K562 (cell line): Measurements from ENCODE around the gene COX14. TPM values are rescaled to one million over a fixed set of nuclear protein-coding genes. Genes with fewer than 3 reads are reported as not detected.

Experiments
- ATAC-seq: fragments of 200-7000 bp; cut with Tn5 transposase; 3 replicates; pipeline ENCODE4 v1.9.1; 2020; ENCODE audit warnings: moderate library complexity
- BruUV-seq: library from RNA; stranded (reverse); fragments of 400-500 nt; replicated peaks from 2 replicates; lab custom pipeline; 2021; lab: Mats Ljungman, UMichigan
- CTCF ChIA-PET: fragments of 300-600 bp; formaldehyde crosslinking; extraction: SDS; loops from one replicate; lab custom pipeline; 2021; ENCODE audit warnings: low intra/inter-chr PET ratio; lab: Yijun Ruan, JAX
- POLR2A ChIA-PET: fragments of 300-600, 350-650 bp; sonication (Branson Sonifier 250); formaldehyde crosslinking; extraction: SDS; loops from one replicate; lab custom pipeline; 2021; ENCODE audit warnings: antibody characterized with exemption, inconsistent platforms; lab: Yijun Ruan, JAX
- DNase-seq, 4 experiments: peaks; one replicate each; pipeline versions ENCODE4 v3.0.0 to v3.0.0-alpha.2; 2011 to 2018; ENCODE audit warnings: low spot score in 3 of 4, mixed read lengths in 3 of 4; ENCODE audit errors: extremely low read depth in 1 of 4
- FAIRE-seq: peaks from 2 replicates; lab custom pipeline; 2011; peaks lifted over from hg19 to GRCh38; lab: Jason Lieb, UNC
- H2AFZ ChIP-seq: 2 replicates; pipeline ENCODE4 v1.6.0; 2011; ENCODE audit warnings: low read depth, low read length, control low read depth, inconsistent platforms
- H3K27ac ChIP-seq: fragments of 200-600 bp; 3 replicates; pipeline ENCODE4 v1.8.0; 2011; ENCODE audit warnings: low read depth, mild to moderate bottlenecking, control low read depth, inconsistent platforms, low read length, moderate library complexity, mixed read lengths; ENCODE audit errors: extremely low read depth
- H3K27me3 ChIP-seq, 2 experiments: fragments of 300-600 bp in 1 of 2; 2 replicates in 1 of 2; 3 replicates in 1 of 2; pipeline versions ENCODE4 v1.6.0 to v1.8.0; 2011; ENCODE audit warnings: inconsistent platforms in 2 of 2, low read length in 2 of 2, mild to moderate bottlenecking in 1 of 2, mixed read lengths in 1 of 2, moderate library complexity in 1 of 2; ENCODE audit not compliant: control insufficient read depth in 2 of 2, insufficient read depth in 2 of 2
- H3K36me3 ChIP-seq: fragments of 300-600 bp; 3 replicates; pipeline ENCODE4 v1.8.0; 2011; ENCODE audit warnings: mild to moderate bottlenecking, low read length, inconsistent platforms; ENCODE audit not compliant: control insufficient read depth, insufficient read depth
- H3K4me1 ChIP-seq, 2 experiments: fragments of 200-600 bp in 1 of 2; replicated peaks in 1 of 2; 2 replicates in 1 of 2; 3 replicates in 1 of 2; pipeline versions ENCODE4 v1.5.1 to v1.8.0; 2011; ENCODE audit warnings: inconsistent platforms in 2 of 2, low read length in 2 of 2, mild to moderate bottlenecking in 1 of 2, mixed read lengths in 1 of 2, moderate library complexity in 1 of 2; ENCODE audit not compliant: control insufficient read depth in 2 of 2, insufficient read depth in 2 of 2
- H3K4me2 ChIP-seq: 2 replicates; pipeline ENCODE4 v1.6.1; 2011; ENCODE audit warnings: low read length, control low read depth, inconsistent platforms, mixed read lengths; ENCODE audit not compliant: insufficient read depth
- H3K4me3 ChIP-seq: fragments of 200-600 bp; sonication (generic), shearing (Covaris generic); 2 replicates; pipeline ENCODE4 v1.5.1; 2016; ENCODE audit warnings: control low read depth, inconsistent platforms
- H3K79me2 ChIP-seq: fragments of 200-600 bp; 3 replicates; pipeline ENCODE4 v1.8.0; 2011; ENCODE audit warnings: low read length, inconsistent platforms; ENCODE audit not compliant: control insufficient read depth, insufficient read depth
- H3K9ac ChIP-seq, 2 experiments: 2 replicates each; pipeline versions ENCODE4 v1.6.0 to v1.6.1; 2011; ENCODE audit warnings: low read depth in 2 of 2, low read length in 2 of 2, control low read depth in 1 of 2, inconsistent platforms in 1 of 2, mild to moderate bottlenecking in 1 of 2, mixed read lengths in 1 of 2; ENCODE audit not compliant: insufficient read depth in 1 of 2
- H3K9me1 ChIP-seq: one replicate; pipeline ENCODE4 v1.6.0; 2011; ENCODE audit warnings: inconsistent platforms, mild to moderate bottlenecking, low read length, moderate library complexity; ENCODE audit not compliant: control insufficient read depth, insufficient read depth
- H3K9me3 ChIP-seq: replicated peaks from 2 replicates; pipeline ENCODE4 v1.5.1; 2011; ENCODE audit warnings: low read depth, low read length, inconsistent platforms; ENCODE audit not compliant: control insufficient read depth, insufficient read depth
- H4K20me1 ChIP-seq: replicated peaks from 2 replicates; pipeline ENCODE4 v1.6.1; 2011; ENCODE audit warnings: low read length, inconsistent platforms, mixed read lengths; ENCODE audit not compliant: control insufficient read depth, insufficient read depth
- HLTF ChIP-seq: fragments of 450-650 bp; IDR thresholded peaks from 2 replicates; pipeline ENCODE4 v1.6.1; 2016
- KLF10 ChIP-seq: fragments of 250-450 bp; sonication (Bioruptor Pico); IDR thresholded peaks from 2 replicates; pipeline ENCODE4 v1.6.1; 2021; ENCODE audit warnings: matching md5 sums
- PHTF2 ChIP-seq: fragments of 250-450 bp; sonication (Bioruptor Pico); IDR thresholded peaks from 2 replicates; pipeline ENCODE4 v1.5.0; 2021; ENCODE audit warnings: mild to moderate bottlenecking
- RBFOX2 ChIP-seq: fragments of 200-400 bp; formaldehyde crosslinking; IDR thresholded peaks from 2 replicates; pipeline ENCODE4 v1.6.1; 2017; ENCODE audit warnings: low read depth, mild to moderate bottlenecking, low read length, moderate library complexity
- RFX7 ChIP-seq: fragments of 250-450 bp; sonication (Bioruptor Pico); IDR thresholded peaks from 2 replicates; pipeline ENCODE4 v1.5.1; 2021; ENCODE audit warnings: mild to moderate bottlenecking
- SETDB1 ChIP-seq: IDR thresholded peaks from one replicate; pipeline ENCODE4 v1.6.1; 2012; ENCODE audit warnings: low read length, control low read depth, inconsistent platforms
- SOX6 ChIP-seq: fragments of 450-650 bp; IDR thresholded peaks from 2 replicates; pipeline ENCODE4 v1.6.1; 2014; ENCODE audit warnings: mild to moderate bottlenecking
- TAF1 ChIP-seq: IDR thresholded peaks from 2 replicates; pipeline ENCODE4 v1.6.1; 2011; ENCODE audit warnings: mild to moderate bottlenecking, low read length, moderate library complexity; ENCODE audit not compliant: insufficient read depth, control insufficient read depth, severe bottlenecking; ENCODE audit errors: extremely low read depth
- UBTF ChIP-seq, 2 experiments: IDR thresholded peaks; 2 replicates each; pipeline ENCODE4 v1.6.1; 2012; ENCODE audit warnings: improper control_type of control experiment in 2 of 2, low read depth in 2 of 2, low read length in 2 of 2, borderline replicate concordance in 1 of 2
- XRCC5 ChIP-seq: fragments of 200-400 bp; formaldehyde crosslinking; IDR thresholded peaks from 2 replicates; pipeline ENCODE4 v1.6.1; 2017; ENCODE audit warnings: low read depth, mild to moderate bottlenecking, low read length
- ZKSCAN1 ChIP-seq: fragments of 150-350 bp; IDR thresholded peaks from 2 replicates; pipeline ENCODE4 v1.6.1; 2016; ENCODE audit warnings: low read depth, low read length
- ZNF134 ChIP-seq: fragments of 250-450 bp; sonication (Bioruptor Pico); conservative IDR thresholded peaks from 2 replicates; pipeline ENCODE4 v1.4.0; 2020
- ZNF140 ChIP-seq: fragments of 250-450 bp; sonication (Bioruptor Pico); IDR thresholded peaks from 2 replicates; pipeline ENCODE4 v1.8.0; 2021; ENCODE audit warnings: moderate library complexity, mild to moderate bottlenecking, inconsistent platforms
- ZNF239 ChIP-seq: fragments of 250-450 bp; sonication (Bioruptor Pico); IDR thresholded peaks from 2 replicates; pipeline ENCODE4 v1.4.0; 2020; ENCODE audit warnings: mild to moderate bottlenecking
- ZNF384 ChIP-seq: IDR thresholded peaks from 2 replicates; pipeline ENCODE4 v1.6.1; 2012; ENCODE audit warnings: low read depth, low read length, improper control_type of control experiment
- ZNF518B ChIP-seq: fragments of 250-450 bp; sonication (Bioruptor Pico); IDR thresholded peaks from 2 replicates; pipeline ENCODE4 v1.5.0; 2021; ENCODE audit warnings: mild to moderate bottlenecking, moderate library complexity
- WGBS: fragments of 100-300 bp; shearing (Covaris generic); methylation state at CpG from one replicate; pipeline ENCODE4 v1.1.6; 2016; ENCODE audit warnings: low coverage, mixed read lengths; ENCODE audit not compliant: insufficient coverage; ENCODE audit errors: missing lambda C conversion rate; 5-methylcytosine and 5-hydroxymethylcytosine counted together
- in situ Hi-C: fragments of 300-500 bp; cut with MboI; formaldehyde crosslinking; loops from 4 replicates; pipeline ENCODE4 v1.15.0; 2018; ENCODE audit warnings: inconsistent platforms, mixed read lengths
- intact Hi-C: fragments of 100-400 bp; cut with micrococcal nuclease; formaldehyde crosslinking; loops from 2 replicates; pipeline ENCODE4 v1.14.2; 2022
- polyA plus RNA-seq, 8 experiments: library from polyadenylated mRNA; depleted of rRNA in 4 of 8; stranded (reverse) in 5 of 8; unstranded in 3 of 8; fragments of >200 nt; fragmentation: Nextera tagmentation in 2 of 8; fragmentation: Illumina TruSeq in 1 of 8; extraction: Ambion mirVana in 2 of 8; extraction: Trizol in 1 of 8; gene quantifications; 2 replicates each; pipeline versions ENCODE4 v1.2.1 to v1.2.3, GENCODE V29; 2011 to 2014; ENCODE audit warnings: inconsistent platforms in 1 of 8, missing spikeins in 1 of 8
- total RNA-seq, 7 experiments: library from RNA; depleted of rRNA in 6 of 7; stranded (reverse); fragments of >200 nt in 6 of 7; fragmentation: Illumina TruSeq in 2 of 7; extraction: Trizol in 2 of 7; gene quantifications; 2 replicates each; pipeline versions ENCODE4 v1.2.1 to v1.2.3, GENCODE V29; 2011 to 2021; ENCODE audit warnings: low replicate concordance in 1 of 7

The COX14 gene
- total and polyA plus RNA-seq, 9 of the 15 experiments (the other 6 are each of a cell fraction or from before 2014, with no cell fraction given), result 44.4 to 269 (median 53.4) TPM

GRCh38 chr12:50104417-50105366 lies 7.3 kb upstream of the COX14 start (continued):
- no peak for TF ChIP-seq ZNF518B (CRISPR knock-in tag)
- TF ChIP-seq RFX7, result no peak
- no peak for TF ChIP-seq RBFOX2
- TF ChIP-seq ZNF239, result no peak
- no peak for TF ChIP-seq ZNF384

- Histone ChIP-seq H3K4me3 (no peak overlapping the region), H3K79me2 (no peaks in the 10 kb centered on the region), H2AFZ (no peak overlapping the region), H3K9me3 (no peaks in the 10 kb centered on the region), H3K9me1 (no peaks in the 10 kb centered on the region), H3K4me1 (peaks cover 36 to 37% of the 10 kb centered on the region in 2 experiments), H3K27ac (no peak overlapping the region), H3K27me3 (no peaks in the 10 kb centered on the region), H3K9ac (0 out of 4 replicates have a peak overlapping the region, but pooled peaks of 1 of the 2 experiments have one; percentile 36), H3K36me3 (peaks cover 7% of the 10 kb centered on the region; the same call in 2 of the 3 replicates), H4K20me1 (no peaks in the 10 kb centered on the region), H3K4me2 (no peak overlapping the region)
- ChIA-PET POLR2A (interaction anchor here (0.6 to 0.7 kb wide), 2 partner anchors 10 to 499 kb away, joined by 3 to 5 read pairs; no protein-coding TSS in a partner anchor), CTCF (no interaction called here)
- 57% methylated on average over 12 of the region's 12 CpGs for WGBS
- FAIRE-seq (no peak), DNase-seq (no peak), ATAC-seq (no peak)
- intact Hi-C loops (no loop called here), in situ Hi-C loops (no loop called here)
- no TSS peak for BruUV-seq
- TF ChIP-seq KLF10, result no peak
- no peak for TF ChIP-seq UBTF (IDR thresholded peaks at IDR 0.05; ENCODE audit: borderline replicate concordance in 1 of 2, low read depth in 2 of 2, low read length in 2 of 2)
- TF ChIP-seq ZKSCAN1, result no peak
- TF ChIP-seq XRCC5, result no peak
- TF ChIP-seq SOX6, result no peak
- no peak for TF ChIP-seq PHTF2 (CRISPR knock-in tag)
- TF ChIP-seq TAF1, result no peak
- no peak for TF ChIP-seq ZNF140 (CRISPR knock-in tag)
- no peak for TF ChIP-seq ZNF134
- no peak for TF ChIP-seq SETDB1
- TF ChIP-seq HLTF, result no peak
These were observed 6.1 kb upstream of the COX14 start for GRCh38 chr12:50105913-50106450.
